Stimulated activated naive CD8-positive, alpha-beta T cell treated with anti-CD3 and anti-CD28 coated beads, Interleukin-15, Interleukin-2, amounts not matched to agents 100 U/mL and 50 U/mL, for 24 hours (primary cell): ENCODE data around the gene SH2D3A.
"Not testable (repeated sequence)": the region's sequence is repeated elsewhere in the genome, so short reads cannot be mapped to it uniquely, and the experiment has no call there.

Experiments used
- ATAC-seq: fragments of 150-1000 bp; cut with Tn5 transposase; one replicate; pipeline ENCODE4 v1.10.0; 2021
- DNase-seq: peaks from one replicate; pipeline ENCODE4 v3.0.0; 2021

Gene SH2D3A

DNA sequence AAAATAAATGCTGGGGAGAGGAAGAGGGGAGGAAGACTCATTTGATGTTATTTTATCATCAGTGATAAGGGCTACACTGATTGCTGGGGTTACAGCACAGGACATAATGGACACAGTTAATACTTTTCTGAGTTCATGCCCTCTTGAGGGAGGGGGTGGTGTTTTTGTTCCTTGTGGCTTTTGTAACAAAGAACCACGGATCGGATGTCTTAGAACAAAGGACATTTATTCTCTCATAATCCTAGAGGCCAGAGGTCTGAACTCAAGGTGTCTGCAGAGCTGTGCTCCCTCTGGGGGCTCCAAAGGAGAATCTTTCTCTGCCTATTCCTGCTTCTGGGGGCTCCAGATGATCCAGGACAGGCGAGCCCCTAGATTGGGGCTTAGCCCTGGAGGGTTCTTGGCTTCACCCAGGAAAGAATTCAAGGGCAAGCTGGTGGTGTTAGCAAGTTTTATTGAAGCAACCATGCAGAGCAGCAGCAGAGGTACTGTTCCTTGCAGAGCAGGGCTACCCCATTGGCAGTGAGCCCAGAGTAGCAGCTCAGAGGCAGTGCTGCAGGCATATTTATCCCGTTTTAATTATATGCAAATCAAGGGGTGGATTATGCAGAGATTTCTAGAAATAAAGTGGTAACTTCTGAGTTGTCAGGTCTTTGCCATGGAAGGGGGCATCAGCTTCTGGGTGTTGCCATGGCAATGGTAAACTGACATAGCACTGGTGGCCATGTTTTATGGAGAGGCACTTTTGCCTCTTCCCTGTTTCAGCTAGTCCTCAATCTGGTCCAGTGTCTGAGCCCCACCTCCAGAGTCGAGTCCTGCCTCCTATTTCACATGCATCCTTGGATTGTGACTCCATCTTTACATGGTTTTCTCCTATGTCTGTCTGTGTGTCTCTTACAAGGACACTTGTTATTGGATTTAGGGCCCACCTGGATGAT lies 23.2 kb upstream of the SH2D3A start:
- DNase-seq (no peak), ATAC-seq (no peak)

DNA sequence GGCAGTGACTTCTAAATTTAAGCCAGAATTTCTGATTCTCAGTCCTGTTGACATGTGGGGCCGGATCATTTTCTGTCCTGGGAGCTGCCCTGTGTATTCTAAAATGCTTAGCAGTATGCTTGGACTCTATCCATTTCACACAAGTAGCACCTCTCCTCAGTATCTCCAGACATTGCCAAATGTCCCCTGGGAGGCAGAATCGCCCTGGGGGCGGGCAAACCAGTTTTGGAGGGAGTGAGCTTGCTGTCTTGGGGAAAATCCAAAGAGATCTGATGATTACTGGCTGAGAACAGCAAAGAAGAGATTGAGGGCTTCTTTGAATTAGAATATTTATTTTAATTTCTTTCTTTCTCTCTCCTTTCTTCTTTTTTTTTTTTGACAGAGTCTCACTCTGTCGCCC lies 21.7 kb upstream of the SH2D3A start:
- DNase-seq (no peak), ATAC-seq (no peak)

DNA sequence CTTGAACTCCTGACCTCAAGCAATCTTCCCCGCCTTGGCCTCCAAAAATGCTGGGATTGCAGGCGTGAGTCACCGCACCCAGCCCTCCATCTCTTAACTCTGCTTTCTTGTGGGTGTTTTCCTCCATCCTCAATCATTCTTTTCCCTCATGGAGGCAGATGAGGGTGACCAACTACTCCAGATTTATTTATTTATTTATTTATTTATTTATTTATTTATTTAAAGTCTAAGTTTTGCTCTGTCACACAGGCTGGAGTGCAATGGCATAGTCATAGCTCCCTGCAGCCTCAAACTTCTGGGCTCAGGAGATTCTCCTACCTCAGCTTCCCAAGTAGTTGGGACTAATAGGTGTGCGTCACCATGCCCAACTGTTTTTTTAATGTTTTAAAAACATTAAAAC lies 20.2 kb upstream of the SH2D3A start:
- no peak for ATAC-seq

DNA sequence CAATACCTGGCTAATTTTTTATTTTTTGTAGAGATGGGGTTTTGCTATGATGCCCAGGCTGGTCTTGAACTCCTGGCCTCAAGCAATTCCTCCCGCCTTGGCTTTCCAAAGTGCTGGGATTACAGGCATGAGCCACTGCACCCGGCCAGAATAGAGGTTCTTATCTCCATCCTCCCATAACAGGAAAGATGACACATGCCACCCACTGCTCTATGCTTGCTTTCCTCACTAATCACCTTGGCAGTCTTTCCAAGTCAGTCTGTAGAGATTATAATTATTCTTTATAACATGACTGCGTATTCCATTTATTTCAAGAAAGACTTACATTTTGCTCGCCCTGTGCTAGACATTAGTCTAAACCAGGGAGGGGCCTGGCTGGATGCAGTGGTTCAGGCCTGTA lies 12.0 kb upstream of the SH2D3A start:
- no peak for DNase-seq
- ATAC-seq: peak; percentile 45

More for the DNA sequence above, 20.2 kb upstream of the SH2D3A start:
- no peak for DNase-seq

DNA sequence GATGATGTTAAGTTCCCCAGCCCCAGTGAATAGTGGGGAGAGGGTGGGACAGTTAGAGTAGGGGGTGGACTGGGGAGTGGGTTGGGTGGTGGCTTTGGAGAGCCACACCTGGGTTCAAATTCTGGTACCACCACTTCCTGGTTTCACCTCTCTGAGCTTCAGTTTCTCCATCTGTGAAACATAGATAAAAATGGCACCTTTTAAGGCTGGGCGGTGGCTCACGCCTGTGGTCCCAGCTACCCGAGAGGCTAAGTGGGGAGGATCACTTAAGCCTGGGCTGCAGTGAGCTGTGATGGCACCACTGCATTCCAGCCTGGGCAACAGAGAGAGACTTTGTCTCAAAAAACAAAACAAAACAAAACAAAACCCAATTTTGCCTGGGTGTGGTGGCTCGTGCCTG lies 11.2 kb upstream of the SH2D3A start:
- ATAC-seq (no peak), DNase-seq (no peak)

DNA sequence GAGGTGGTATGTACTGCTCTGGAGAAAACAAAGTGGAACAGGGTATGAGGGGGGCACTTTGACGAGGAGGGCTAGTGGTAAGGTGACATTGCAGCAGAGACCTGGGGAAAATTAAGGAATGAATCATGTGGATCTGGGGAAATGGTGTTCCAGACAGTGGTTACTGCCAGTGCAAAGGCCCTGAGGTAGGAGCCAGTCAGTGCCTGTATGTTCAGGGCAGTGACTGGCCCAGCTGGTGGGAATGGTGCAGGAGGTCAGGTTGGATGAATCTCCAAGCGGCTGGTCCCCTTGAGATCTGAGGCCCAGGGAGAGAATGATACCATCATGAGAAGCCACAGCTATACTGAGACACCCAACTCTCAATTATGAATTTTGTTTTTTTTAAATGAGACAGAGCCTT lies 10.2 kb upstream of the SH2D3A start:
- ATAC-seq: no peak
- no peak for DNase-seq

DNA sequence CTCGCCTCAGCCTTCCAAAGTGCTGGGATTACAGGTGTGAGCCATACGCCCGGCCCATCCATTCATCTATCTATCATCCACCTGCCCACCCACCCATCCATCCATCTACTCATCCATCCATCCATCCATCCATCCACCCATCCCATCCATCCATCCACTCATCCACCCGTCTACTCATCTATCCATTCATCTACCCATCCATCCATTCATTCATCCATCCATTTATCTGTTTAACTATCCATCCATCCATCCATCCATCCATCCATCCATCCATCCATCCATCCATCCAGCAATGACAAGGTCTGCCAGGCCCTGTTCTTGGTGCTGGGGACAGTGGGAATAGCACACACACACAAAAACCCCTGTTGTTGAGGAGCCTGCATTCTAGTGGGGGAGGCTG lies 9.8 kb upstream of the SH2D3A start:
- ATAC-seq (no peak), DNase-seq (no peak)

DNA sequence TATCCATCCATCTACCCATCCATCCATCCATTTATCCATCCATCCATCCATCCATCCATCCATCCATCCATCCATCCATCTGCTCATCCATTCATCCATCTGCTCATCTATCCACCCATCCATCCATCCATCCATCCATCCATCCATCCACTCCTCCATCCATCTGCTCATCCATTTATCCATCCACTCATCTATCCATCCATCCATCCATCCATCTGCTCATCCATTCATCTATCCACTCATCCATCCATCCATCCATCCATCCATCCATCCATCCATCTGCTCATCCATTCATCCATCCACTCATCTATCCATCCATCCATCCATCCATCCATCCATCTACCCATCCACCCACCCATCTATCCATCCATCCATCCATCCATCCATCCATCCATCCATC lies 8.8 kb upstream of the SH2D3A start:
- not testable (repeated sequence) for DNase-seq, ATAC-seq

DNA sequence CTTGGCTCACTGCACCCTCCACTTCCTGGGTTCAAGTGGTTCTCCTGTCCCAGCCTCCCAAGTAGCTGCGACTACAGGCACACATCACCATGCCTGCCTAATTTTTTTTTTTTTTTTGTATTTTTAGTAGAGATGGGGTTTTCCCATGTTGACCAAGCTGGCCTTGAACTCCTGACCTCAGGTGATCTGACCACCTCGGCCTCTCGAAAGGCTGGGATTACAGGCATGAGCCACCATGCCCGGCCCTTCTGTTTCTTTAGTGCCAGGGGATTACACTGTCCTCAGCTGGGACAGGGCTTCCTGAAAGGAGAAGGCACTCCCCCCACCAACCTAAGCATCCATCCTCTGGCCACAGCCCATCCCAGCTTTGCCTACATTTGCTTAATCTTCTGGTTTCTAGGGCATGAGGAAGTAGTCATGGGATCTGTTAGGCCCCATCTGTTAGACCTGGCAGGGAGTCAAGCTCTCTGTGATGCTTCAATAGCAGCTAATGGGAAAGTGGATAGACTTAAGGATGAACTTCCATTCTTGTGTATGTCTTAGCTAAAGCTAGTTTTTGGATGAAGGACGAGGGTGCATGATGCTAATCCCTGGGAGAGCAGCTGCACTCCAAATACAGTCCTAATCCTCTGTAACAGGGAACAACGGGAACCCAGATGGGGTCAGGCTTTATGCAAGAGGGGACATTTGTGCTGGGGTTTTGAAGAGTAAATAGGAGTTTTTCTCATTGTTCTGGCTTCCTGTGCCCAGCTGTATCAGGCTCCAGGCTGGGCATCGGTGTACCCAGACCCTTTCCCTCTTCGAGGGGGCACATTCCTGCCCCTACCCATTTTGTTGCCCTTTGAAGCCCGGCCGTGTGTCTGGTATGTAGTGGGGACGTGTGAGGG lies 7.8 kb upstream of the SH2D3A start:
- DNase-seq (no peak), ATAC-seq (no peak)

DNA sequence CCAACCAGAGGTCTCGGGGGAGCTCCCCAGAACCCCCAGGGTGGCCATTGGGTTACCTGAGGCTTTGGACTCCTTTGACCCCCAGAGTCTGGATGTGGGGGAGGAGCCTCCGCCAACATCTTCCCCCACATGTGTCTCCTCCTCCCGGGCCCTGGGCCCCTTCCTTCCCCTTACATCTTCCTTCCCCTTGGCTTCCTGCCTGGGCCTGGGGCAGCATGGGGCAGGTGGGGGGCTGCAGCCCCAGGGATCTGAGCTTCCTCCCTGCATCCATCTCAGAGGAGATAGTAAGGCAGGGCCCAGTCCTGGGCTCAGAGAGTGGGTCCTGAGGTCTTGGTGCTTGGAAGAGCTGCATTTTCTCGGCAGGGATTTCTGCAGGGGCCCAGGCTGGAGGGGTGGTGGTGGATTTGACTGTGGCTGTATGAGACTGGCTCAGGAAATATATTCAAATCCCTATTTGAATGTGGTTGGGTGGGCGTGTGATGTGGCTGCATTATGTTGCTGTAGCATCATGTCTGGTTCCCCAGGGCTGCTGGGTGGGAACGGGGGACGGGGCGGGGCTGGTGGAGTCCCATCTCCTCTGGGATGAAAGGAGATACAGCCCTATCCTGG lies 6.2 kb upstream of the SH2D3A start:
- DNase-seq (peak; percentile 78), ATAC-seq (peak; percentile 63)

DNA sequence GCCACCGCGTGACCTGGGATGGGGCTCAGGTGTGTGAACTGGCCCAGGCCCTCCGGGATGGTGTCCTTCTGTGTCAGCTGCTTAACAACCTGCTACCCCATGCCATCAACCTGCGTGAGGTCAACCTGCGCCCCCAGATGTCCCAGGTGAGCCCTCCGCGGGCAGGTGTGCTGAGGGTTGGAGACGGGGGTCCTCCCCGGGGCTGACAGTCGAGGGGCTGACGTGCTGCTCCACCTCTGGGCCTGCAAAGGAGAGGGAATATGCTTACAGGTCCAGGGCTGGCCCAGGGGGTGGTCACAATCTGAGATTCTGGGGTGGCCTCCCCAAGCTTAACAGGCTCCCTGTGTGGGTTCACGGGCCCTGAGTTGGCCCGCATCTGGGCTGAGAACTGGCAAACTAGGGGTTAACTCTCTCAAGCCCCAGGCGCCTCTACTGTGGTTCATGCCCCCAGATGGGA lies 5.7 kb upstream of the SH2D3A start:
- no peak for DNase-seq
- ATAC-seq: peak; percentile 11

DNA sequence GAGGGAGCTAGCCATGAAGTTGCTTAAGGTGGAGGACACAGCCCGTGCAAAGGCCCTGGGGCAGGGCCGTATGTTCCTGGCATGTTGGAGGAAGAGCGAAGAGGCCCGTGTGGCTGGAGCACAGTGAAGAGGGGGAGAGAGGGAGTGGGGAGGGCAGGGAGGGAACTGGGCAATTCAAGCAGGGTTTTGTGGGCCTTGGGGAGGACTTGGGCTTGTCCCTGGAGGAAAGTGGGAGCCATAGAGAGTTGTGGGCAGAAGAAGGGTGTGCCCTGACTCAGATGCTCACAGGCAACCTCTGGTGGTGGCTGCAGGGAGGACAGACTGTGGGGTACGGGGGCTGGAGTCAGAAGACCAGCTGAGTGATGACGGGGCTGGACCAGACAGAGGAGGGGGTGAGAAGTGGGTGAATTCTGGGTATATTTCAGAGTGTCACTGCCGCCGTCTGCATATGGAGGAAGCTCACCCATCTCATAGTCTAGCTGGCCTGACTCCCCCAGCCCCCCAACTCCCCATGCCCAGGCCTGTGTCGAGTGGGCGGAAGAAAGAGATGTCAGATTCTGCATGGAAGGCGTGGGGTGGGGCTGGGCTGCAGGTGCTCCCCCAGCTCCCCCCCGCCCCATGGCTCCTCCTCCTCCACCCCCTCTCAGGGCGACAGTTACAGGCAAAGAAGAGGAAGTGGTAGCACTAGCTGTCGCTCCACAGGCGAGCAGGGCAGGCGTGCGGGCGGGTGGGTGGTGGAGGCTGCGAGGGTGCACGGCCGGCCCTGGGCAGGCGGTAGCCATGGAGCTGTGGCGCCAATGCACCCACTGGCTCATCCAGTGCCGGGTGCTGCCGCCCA lies 5.0 kb upstream of the SH2D3A start, which contains the start of gene VAV1:
Gene VAV1, plus strand, starts transcription at position 681 of the 838 bp plus-strand sequence. Its CDS starts 100 bp downstream, at position 781.
- ATAC-seq (peak; percentile 41), DNase-seq (peak; percentile 86)

DNA sequence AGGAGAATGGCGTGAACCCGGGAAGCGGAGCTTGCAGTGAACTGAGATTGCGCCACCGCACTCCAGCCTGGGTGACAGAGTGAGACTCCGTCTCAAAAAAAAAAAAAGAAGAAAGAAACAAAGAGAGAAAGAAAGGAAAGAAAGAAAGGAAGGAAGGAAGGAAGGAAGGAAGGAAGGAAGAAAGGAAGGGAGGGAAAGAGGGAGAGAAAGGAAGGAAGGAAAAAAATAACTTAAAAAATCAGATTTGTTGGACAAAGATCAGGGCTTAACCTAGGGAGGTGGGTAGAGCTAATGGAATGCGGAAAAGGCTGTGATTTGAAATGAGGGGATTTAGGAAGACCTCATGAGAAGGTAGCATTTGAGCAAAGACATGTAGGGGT lies 4.4 kb upstream of the SH2D3A start:
- not testable (repeated sequence) for ATAC-seq, DNase-seq

DNA sequence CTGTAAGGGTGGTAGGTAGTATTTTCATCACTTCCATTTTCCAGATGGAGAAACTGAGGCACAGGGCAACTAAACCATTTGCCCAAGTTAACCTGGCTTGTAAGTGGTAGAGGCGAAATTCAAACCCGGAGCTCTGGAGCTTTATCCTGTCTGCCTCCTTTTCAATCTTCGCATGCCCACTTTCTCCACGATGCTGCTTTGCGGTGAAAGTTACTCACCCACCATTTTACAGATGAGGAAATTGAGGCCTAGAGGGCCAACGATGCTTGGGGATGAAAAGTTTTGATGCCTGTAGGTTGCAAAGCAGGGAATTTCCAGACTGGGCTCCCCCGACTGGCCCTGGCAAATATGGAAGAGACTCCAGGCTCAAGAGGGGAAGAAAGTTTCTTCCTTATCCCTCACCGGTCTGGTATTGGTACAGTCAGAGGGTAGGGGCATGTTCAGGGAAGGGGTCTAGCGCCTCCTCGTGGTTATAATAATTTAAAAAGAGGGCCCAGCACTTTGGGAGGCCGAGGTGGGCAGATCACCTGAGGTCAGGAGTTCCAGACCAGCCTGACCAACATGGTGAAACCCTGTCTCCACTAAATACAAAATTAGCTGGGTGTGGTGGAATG lies 1.9 kb upstream of the SH2D3A start:
- DNase-seq (no peak), ATAC-seq (no peak)

DNA sequence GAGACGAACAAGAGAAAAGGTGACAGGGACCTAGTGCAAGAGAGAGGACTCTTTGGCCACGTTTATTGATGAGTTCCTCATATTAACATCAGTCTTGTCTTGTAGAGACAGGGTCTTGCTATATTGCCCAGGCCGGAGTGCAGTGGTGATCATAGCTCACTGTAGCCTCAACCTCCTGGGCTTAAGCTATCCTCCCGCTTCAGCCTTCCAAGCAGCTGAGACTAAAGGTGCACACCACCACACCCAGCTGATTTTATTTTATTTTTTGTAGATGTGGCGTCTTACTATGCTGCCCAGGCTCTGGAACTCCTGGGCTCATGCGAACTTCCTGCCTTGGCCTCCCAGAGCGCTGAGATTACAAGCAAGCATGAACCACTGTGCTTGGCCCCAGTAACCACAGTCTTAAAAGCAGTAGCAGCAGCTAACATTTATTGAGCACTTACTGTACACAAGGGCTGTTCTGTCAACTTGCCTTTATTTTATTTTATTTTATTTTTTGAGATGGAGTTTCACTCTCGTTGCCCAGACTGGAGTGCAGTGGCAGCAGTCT lies 1.1 kb upstream of the SH2D3A start:
- DNase-seq (peak; percentile 23), ATAC-seq (no peak)

DNA sequence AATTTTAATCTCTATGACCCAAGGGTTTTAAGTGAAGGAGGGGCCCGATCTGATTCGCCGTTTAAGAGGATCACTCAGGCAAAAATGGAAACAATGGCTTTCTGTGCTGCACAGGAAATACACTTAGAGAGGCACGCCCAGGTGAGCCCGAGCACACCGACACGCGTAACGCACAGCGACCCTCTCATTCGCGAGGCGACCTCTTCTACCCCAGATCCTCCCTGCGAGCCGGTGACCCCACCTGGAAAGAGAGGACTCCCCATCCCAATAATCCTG lies 216 bp downstream of the SH2D3A start:
- ATAC-seq (peak; percentile 20), DNase-seq (no peak)

DNA sequence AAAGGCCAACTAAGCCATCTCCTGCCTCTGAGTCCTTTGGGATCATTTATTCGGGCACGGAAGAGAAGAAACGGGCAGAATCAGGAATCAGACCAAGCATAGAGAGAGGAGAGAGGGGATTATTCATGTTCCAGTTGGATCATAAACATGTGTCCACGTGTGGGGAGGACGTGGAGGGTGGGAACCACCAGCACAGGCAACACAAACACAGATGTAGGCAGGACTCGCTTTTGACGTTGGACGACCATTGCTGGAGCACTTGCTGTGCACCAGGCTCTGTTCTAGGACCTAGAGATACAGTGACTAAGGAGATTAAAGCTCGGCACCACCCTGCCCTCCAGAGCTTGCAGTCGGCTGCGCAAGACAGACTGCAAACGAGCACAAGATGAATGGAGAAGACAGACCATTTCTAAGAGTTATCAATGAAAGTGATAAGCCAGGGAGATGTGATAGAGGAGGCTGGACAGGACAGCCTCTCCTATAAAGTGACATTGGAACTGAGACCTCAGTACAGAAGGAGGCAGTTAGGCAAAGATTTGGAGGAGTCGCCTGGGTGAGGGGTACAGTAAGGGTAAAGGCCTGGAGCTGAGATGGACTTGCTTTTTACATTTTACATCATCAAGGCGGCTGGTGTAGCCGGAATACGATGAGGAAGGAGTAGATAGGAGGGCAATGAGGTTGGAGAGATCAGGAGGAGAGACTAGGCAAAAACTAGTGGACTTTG lies 716 bp downstream of the SH2D3A start:
- no peak for DNase-seq
- no peak for ATAC-seq

DNA sequence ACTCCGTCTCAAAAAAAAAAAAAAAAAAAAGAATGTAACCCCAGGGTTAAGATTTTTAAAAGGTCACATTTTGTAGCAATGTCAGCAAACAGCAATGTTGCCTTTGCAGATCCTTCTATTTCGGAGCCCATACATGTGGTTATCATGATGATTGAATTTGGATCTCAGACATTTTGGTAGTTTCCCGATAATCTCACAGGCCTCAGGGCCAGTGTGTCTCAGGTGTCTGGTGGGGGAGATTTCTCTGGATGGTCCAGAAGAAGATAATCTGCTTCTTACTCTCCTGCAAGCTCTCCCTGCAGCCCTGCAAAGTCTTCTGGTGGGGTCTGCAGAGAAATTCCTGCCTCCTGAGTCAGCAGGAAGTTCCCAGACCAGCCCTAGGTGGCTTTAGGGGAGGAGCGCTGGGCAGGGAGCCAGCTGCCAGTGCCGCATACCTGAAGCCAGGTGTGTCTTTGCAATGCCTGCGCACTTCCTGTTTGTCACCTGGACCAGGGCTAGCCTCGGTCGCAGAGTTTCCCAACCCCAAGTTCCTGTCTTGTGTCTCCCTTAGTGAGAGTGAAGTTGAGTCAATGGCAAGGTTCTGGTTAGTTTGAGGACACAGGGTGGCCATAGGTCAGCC lies 1.4 kb downstream of the SH2D3A start:
- DNase-seq (no peak), ATAC-seq (no peak)

DNA sequence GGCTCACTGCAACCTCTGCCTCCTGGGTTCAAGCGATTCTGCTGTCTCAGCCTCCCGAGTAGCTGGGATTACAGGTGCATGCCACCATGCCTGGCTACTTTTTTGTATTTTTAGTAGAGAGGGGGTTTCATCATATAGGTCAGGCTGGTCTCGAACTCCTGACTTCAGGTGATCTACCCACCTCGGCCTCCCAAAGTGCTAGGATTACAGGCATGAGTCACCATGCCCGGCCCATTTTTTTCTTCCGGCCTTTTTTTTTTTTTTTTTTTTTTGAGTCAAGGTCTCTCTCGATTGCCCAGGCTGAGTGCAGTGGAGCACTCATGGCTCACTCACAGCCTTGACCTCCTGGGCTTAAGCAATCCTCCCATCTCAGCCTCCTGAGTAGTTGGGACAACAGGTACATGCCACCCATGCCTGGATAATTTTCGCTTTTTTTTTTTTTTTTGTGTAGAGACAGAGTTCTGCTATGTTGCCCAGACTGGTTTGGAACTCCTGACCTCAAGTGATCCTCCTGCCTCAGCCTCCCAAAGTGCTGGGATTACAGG lies 4.9 kb downstream of the SH2D3A start:
- not testable (repeated sequence) for ATAC-seq, DNase-seq
